Right renal pelvis (tissue), 4 donors: ENCODE data around the gene RTL5. TPM values are rescaled to one million over a fixed set of nuclear protein-coding genes. Genes with fewer than 3 reads are reported as not detected.

Source experiments
- DNase-seq, 4 donors: peaks; one replicate each; pipeline ENCODE4 v3.0.0-alpha.2; 2013; ENCODE audit warnings: low read depth in 4 of 4, low spot score in 3 of 4, missing footprints in 1 of 4
- polyA plus RNA-seq, 4 donors: library from polyadenylated mRNA; unstranded; fragments of 120-200 nt; gene quantifications; one replicate each; pipeline ENCODE4 v1.2.1, GENCODE V29; 2013; ENCODE audit not compliant: insufficient read length in 4 of 4

Gene RTL5
- polyA plus RNA-seq, 4 donors, result 22.2 to 26.6 (median 23.7) TPM

- DNase-seq, result no peak
These were observed 1.5 kb downstream of the RTL5 start for GRCh38 chrX:72130156-72130761.

GRCh38 chrX:72129661-72130060, 2.1 kb downstream of the RTL5 start:
- no peak for DNase-seq

- DNase-seq, result no peak
These were observed 2.8 kb downstream of the RTL5 start for GRCh38 chrX:72128881-72129280.

- DNase-seq, result no peak
These were observed 3.4 kb downstream of the RTL5 start for GRCh38 chrX:72128183-72128834.

- no peak for DNase-seq
These were observed 4.4 kb downstream of the RTL5 start for GRCh38 chrX:72127332-72127731.

GRCh38 chrX:72126539-72127140, 5.1 kb downstream of the RTL5 start:
- DNase-seq, result peak; percentile 60 to 76 (median 64)

GRCh38 chrX:72126048-72126415, 5.7 kb downstream of the RTL5 start:
- DNase-seq, result no peak

- no peak for DNase-seq
These were observed 6.2 kb downstream of the RTL5 start for GRCh38 chrX:72125331-72126047.

GRCh38 chrX:72124540-72125201, 7.0 kb downstream of the RTL5 start:
- no peak for DNase-seq

GRCh38 chrX:72123471-72124185, 8.1 kb downstream of the RTL5 start:
- peak in 2 of 4 donors; percentile 63 to 73 for DNase-seq

GRCh38 chrX:72122621-72123337, 8.9 kb downstream of the RTL5 start:
- no peak for DNase-seq

- DNase-seq, result no peak
These were observed 10.3 kb downstream of the RTL5 start for GRCh38 chrX:72121383-72121782.

GRCh38 chrX:72120837-72121236, 10.9 kb downstream of the RTL5 start:
- DNase-seq, result no peak

- DNase-seq, result no peak
These were observed 14.0 kb downstream of the RTL5 start for GRCh38 chrX:72117636-72118210.

- no peak for DNase-seq
These were observed 16.3 kb downstream of the RTL5 start for GRCh38 chrX:72115380-72115779.

- DNase-seq, result no peak
These were observed 16.9 kb downstream of the RTL5 start for GRCh38 chrX:72114807-72115206.

GRCh38 chrX:72114306-72114705, 17.4 kb downstream of the RTL5 start:
- no peak for DNase-seq

GRCh38 chrX:72113461-72113860, 18.3 kb downstream of the RTL5 start:
- DNase-seq, result no peak
